Kidney tubule cell (primary cell): ENCODE results near the gene PHKA1.
"Not testable (repeated sequence)": the region's sequence is repeated elsewhere in the genome, so short reads cannot be mapped to it uniquely, and the experiment has no call there.

Source experiments
- DNase-seq: peaks from one replicate; pipeline ENCODE4 v3.0.0-alpha.2; 2018; ENCODE audit warnings: low spot score

Gene PHKA1

GRCh38 chrX:72713599-72714477 lies at the start of gene PHKA1:
Gene PHKA1, minus strand, starts transcription at chrX:72714306. Its CDS starts 426 bp downstream, at chrX:72713880.
- DNase-seq = peak; percentile 61

GRCh38 chrX:72760454-72760853 lies 46.3 kb upstream of the PHKA1 start:
- not testable (repeated sequence) for DNase-seq

GRCh38 chrX:72748545-72748944 lies 34.4 kb upstream of the PHKA1 start:
- DNase-seq = not testable (repeated sequence)

GRCh38 chrX:72745546-72745945 lies 31.4 kb upstream of the PHKA1 start:
- not testable (repeated sequence) for DNase-seq

- DNase-seq = no peak
Measured at GRCh38 chrX:72735561-72735960, 21.5 kb upstream of the PHKA1 start.

- DNase-seq = not testable (repeated sequence)
Measured at GRCh38 chrX:72733636-72734035, 19.5 kb upstream of the PHKA1 start.

GRCh38 chrX:72727846-72728245 lies 13.7 kb upstream of the PHKA1 start:
- no peak for DNase-seq

GRCh38 chrX:72716766-72717165 lies 2.7 kb upstream of the PHKA1 start:
- peak; percentile 6 for DNase-seq

- DNase-seq = no peak
Measured at GRCh38 chrX:72715546-72715945, 1.4 kb upstream of the PHKA1 start.

- DNase-seq = peak; percentile 64
Measured at GRCh38 chrX:72714478-72714916, 391 bp upstream of the PHKA1 start.

- no peak for DNase-seq
Measured at GRCh38 chrX:72713130-72713529, 976 bp downstream of the PHKA1 start.

GRCh38 chrX:72712094-72712755 lies 1.9 kb downstream of the PHKA1 start:
- DNase-seq = no peak

- DNase-seq = no peak
Measured at GRCh38 chrX:72705814-72706213, 8.3 kb downstream of the PHKA1 start.

- no peak for DNase-seq
Measured at GRCh38 chrX:72705111-72705510, 9.0 kb downstream of the PHKA1 start.

- no peak for DNase-seq
Measured at GRCh38 chrX:72694170-72694569, 19.9 kb downstream of the PHKA1 start.

- DNase-seq = no peak
Measured at GRCh38 chrX:72693477-72693876, 20.6 kb downstream of the PHKA1 start.

GRCh38 chrX:72687396-72687795 lies 26.7 kb downstream of the PHKA1 start:
- no peak for DNase-seq

GRCh38 chrX:72685810-72686456 lies 28.2 kb downstream of the PHKA1 start:
- DNase-seq = peak; percentile 45

GRCh38 chrX:72685018-72685417 lies 29.1 kb downstream of the PHKA1 start:
- DNase-seq = no peak

GRCh38 chrX:72683631-72684030 lies 30.5 kb downstream of the PHKA1 start:
- no peak for DNase-seq

GRCh38 chrX:72676465-72676864 lies 37.6 kb downstream of the PHKA1 start:
- peak; percentile 46 for DNase-seq

GRCh38 chrX:72673951-72674350 lies 40.2 kb downstream of the PHKA1 start:
- DNase-seq = not testable (repeated sequence)

GRCh38 chrX:72669508-72669907 lies 44.6 kb downstream of the PHKA1 start:
- DNase-seq = not testable (repeated sequence)
